KOPT-K1 (cell line): Measurements from ENCODE around the gene MTX1.
A peak's percentile ranks its signal among the peaks of the same experiment; 100 is the strongest.

Experiments used
- H3K27ac ChIP-seq: fragments of 200-600 bp; sonication (generic); 2 replicates; pipeline ENCODE4 v1.5.1; 2016; ENCODE audit warnings: antibody characterized with exemption, mild to moderate bottlenecking, low read depth, low read length; ENCODE audit not compliant: poor library complexity, severe bottlenecking
- H3K36me3 ChIP-seq: fragments of 200-600 bp; sonication (generic); 2 replicates; pipeline ENCODE4 v1.5.1; 2017; ENCODE audit warnings: antibody characterized with exemption, mild to moderate bottlenecking, low read length, moderate library complexity; ENCODE audit not compliant: insufficient read depth
- H3K9me3 ChIP-seq: fragments of 200-600 bp; sonication (generic); 2 replicates; pipeline ENCODE4 v1.5.1; 2017; ENCODE audit warnings: antibody characterized with exemption, low read length, mild to moderate bottlenecking; ENCODE audit not compliant: insufficient read depth, poor library complexity, severe bottlenecking

Gene MTX1

GRCh38 chr1:155261852-155262673, 53.6 kb downstream of the MTX1 start, which contains the start of gene SCAMP3:
Gene SCAMP3 (minus strand): TSS chr1:155262360. CDS start chr1:155262151, 209 bp downstream.
- Histone ChIP-seq H3K36me3 (peaks cover 80% of the 10 kb centered on the region), H3K9me3 (no peaks in the 10 kb centered on the region), H3K27ac (peak within 1 kb of the TSS; percentile 78)

DNA sequence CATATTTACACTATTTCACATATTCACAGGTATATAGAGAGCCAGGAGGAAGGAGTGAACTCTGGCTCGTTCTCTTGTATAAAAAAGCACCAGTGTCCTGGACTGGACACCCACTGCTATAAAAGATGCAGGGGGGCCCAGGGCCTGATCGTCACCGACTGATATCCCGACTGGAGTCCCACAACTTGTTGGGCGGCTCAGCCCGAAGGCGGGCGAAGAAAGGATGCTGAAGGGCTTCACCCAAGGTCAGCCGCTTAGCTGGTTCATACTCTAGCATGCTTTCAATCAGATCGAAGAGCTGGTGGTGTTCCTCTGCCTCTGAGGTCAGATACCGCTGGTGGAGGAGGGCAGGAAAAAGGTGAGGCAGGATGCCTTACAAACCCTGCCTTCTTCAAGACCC, 54.6 kb downstream of the MTX1 start:
- H3K9me3 ChIP-seq, result no peaks in the 10 kb centered on the region
- H3K36me3 ChIP-seq, result peaks cover 83% of the 10 kb centered on the region
- no peak overlapping the region for H3K27ac ChIP-seq
